ENCODE results near the gene TICAM2. TPM values are rescaled to one million over a fixed set of nuclear protein-coding genes. Genes with fewer than 3 reads are reported as not detected.
A peak's percentile ranks its signal among the peaks of the same experiment; 100 is the strongest.

TICAM2 gene
- polyA plus RNA-seq, 3 donors from 2014 or later = 0.78 TPM; not detected in 2

DNA sequence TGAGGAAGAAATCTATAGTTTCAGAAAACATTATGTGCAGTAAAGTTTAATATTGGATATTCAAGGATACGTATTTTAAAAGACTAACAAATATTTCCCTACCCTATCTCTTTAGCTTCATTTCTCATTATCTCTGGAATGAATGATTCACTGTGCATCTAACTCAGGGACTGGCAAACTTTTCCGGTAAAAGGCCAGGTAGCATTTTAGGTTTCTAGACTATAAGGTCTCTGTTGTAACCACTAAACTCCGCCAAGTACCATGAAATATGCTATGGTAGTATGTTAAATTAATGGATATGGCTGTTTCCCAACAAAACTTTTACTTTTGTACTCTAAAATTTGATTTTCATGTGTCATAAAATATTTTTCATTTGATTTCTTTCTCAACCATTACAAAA lies 70.9 kb downstream of the TICAM2 start:
- H3K9me3 Mint-ChIP-seq = no peaks in the 10 kb centered on the region
- no peak for DNase-seq
- H3K36me3 Mint-ChIP-seq = peaks cover 7 to 30% (median 19%) of the 10 kb centered on the region in 3 donors
- no peak overlapping the region for H3K27ac Mint-ChIP-seq
- peaks cover 0 to 1% (median 1%) of the 10 kb centered on the region in 3 donors for H3K27me3 Mint-ChIP-seq (ENCODE audit: low read depth in 3 of 3)
- peaks cover 57 to 82% of the 10 kb centered on the region in 2 donors for H3K4me1 Mint-ChIP-seq
- H3K4me3 Mint-ChIP-seq = peak overlapping the region in 1 of 5 donors; percentile 23

DNA sequence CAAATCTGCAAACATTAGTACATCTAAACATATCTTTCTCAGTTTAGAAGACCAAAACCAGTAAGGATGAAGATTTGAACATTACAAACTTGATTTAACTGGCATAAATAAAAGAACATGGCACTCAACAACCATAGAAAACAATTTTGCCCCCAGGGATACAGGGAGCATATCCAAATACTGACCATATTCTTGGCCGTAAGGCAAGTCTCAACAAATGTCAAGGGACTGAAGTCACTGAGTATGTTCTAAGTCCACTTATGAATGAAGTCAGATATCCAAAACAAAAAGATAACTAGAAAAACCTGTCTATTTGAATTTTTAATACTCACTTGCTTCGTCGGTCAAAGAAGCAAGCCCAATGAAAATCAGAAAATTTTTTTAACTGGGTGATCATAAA lies 71.9 kb downstream of the TICAM2 start:
- Mint-ChIP-seq H3K9me3 (no peaks in the 10 kb centered on the region), H3K36me3 (peaks cover 5 to 23% (median 15%) of the 10 kb centered on the region in 3 donors), H3K27me3 (ENCODE audit: low read depth in 3 of 3) (peaks cover 0 to 1% (median 1%) of the 10 kb centered on the region in 3 donors), H3K27ac (no peak overlapping the region), H3K4me3 (no peak overlapping the region), H3K4me1 (peaks cover 50 to 76% of the 10 kb centered on the region in 2 donors)
- DNase-seq = no peak

Other genes with a start within 250 kb of the TICAM2 start
- gene FEM1C, start 57.7 kb downstream of the TICAM2 start, polyA plus RNA-seq = 1 to 10 TPM in 2 of 3 donors, under 1 TPM in 1; 0.73 to 2.0 (median 1.5) TPM
- 10 to 100 TPM; 35.5 to 55.0 (median 40.7) TPM for gene TMED7, start 23.6 kb upstream of the TICAM2 start, polyA plus RNA-seq
- gene CDO1, start 214.2 kb upstream of the TICAM2 start, polyA plus RNA-seq = not detected
- 100 to 1,000 TPM in 2 of 3 donors, 10 to 100 TPM in 1; 91.5 to 140 (median 130) TPM for gene ATG12, start 239.1 kb upstream of the TICAM2 start, polyA plus RNA-seq
- gene AP3S1, start 239.5 kb upstream of the TICAM2 start, polyA plus RNA-seq = 10 to 100 TPM; 63.7 to 96.1 (median 71.7) TPM